ENCODE data around the gene MAPK12. TPM values are rescaled to one million over a fixed set of nuclear protein-coding genes. Genes with fewer than 3 reads are reported as not detected.

The MAPK12 gene
- total and polyA plus RNA-seq, 2 of the 8 experiments (the other 6 are each of a cell fraction or from before 2014, with no cell fraction given): 17.3 to 20.3 TPM

DNA sequence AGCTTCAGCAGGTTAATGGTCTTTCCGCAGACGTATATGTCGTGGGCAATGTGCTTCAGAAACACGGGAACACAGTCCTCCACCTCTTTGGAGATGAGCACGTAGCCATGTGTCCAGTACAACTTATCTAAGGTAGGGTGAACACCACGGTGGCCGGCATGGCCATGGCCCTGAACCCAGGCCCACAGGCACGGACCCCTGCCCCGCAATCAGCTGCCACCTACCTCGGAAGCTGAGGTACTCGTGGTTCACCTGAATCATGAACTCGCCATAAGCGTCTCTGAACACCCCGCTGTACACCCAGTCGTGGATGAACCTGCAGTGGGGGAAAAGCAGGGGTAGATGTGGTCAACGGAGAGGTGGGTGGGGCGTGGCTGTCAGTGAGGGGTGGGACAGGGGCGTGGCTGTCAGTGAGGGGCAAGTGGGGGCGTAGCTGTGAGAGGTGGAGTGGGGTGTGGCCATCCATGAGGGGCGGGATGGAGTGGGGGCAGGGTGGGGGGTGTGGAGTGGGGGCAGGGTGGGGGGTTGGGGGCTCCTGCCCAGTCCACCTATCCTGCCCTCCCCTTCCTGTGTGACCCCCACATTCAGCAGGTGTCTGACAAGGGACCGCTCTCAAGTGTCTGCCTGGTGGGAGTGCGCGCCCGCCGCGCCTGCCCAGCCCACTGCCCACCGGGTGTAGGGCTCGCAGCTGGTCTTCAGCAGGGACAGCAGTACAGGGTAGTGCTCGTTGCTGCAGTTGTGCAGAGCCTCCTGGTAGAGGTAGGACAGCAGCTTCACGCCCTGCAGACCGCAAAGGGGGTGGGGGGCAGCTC lies 35.2 kb downstream of the MAPK12 start:
- Histone ChIP-seq H3K23me2 (ENCODE audit: low read depth, low read length) (no peaks in the 10 kb centered on the region), H3K9me3 (ENCODE audit: insufficient read depth in 2 of 2, low read depth in 1 of 2, low read length in 1 of 2) (no peaks in the 10 kb centered on the region), H3K79me1 (ENCODE audit: low read depth, low read length) (0 out of 2 replicates have a peak, but pooled peaks cover 4% of the 10 kb centered on the region), H3K36me3 (ENCODE audit: control insufficient read depth in 2 of 4, insufficient read depth in 4 of 4, low read length in 3 of 4) (peaks cover under 1 to 15% (median 6%) of the 10 kb centered on the region in 4 experiments; a peak in 7 of 8 replicates), H3K27me3 (replicated peaks in 1 of 4; ENCODE audit: control insufficient read depth in 3 of 4, extremely low read depth in 1 of 4, insufficient read depth in 3 of 4, low read length in 3 of 4) (no peaks in the 10 kb centered on the region), H2BK12ac (ENCODE audit: low read depth, low read length) (no peak overlapping the region), H3K27ac (ENCODE audit: low read depth, low read length) (no peak overlapping the region), H3K14ac (ENCODE audit: insufficient read length) (no peak overlapping the region), H4K20me1 (replicated peaks in 1 of 2; ENCODE audit: control insufficient read depth in 1 of 2, insufficient read depth in 2 of 2, low read length in 2 of 2) (peaks cover 0 to 14% of the 10 kb centered on the region in 2 experiments), H4K5ac (ENCODE audit: insufficient read length, low read depth, low read length) (no peak overlapping the region), H3K79me2 (ENCODE audit: control insufficient read depth in 1 of 2, insufficient read depth in 2 of 2, low read length in 2 of 2) (no peaks in the 10 kb centered on the region), H3K9ac (replicated peaks in 1 of 4; ENCODE audit: extremely low read depth in 1 of 4, low read depth in 3 of 4, low read length in 3 of 4) (no peak overlapping the region), H2AFZ (ENCODE audit: low read length) (no peak overlapping the region), H3K4me2 (ENCODE audit: insufficient read depth in 1 of 2, low read depth in 2 of 2, low read length in 2 of 2) (no peak overlapping the region), H3K4me3 (ENCODE audit: extremely low read depth in 1 of 4, insufficient read depth in 2 of 4, low read depth in 3 of 4, low read length in 4 of 4) (no peak overlapping the region), H4K8ac (ENCODE audit: extremely low read depth, insufficient read depth, low read length) (no peak overlapping the region), H3K4me1 (replicated peaks in 1 of 4; ENCODE audit: control insufficient read depth in 3 of 4, insufficient read depth in 4 of 4, low read length in 3 of 4) (no peaks in the 10 kb centered on the region), H2BK20ac (ENCODE audit: low read length) (no peak overlapping the region), H2BK120ac (replicated peaks; ENCODE audit: low read depth, low read length) (no peak overlapping the region), H3K23ac (ENCODE audit: insufficient read length) (no peak overlapping the region), H3K18ac (ENCODE audit: extremely low read depth, low read length) (no peak overlapping the region), H3K4ac (replicated peaks; ENCODE audit: insufficient read length, low read depth, low read length) (no peak overlapping the region), H2BK5ac (ENCODE audit: low read depth, low read length) (no peak overlapping the region), H3K56ac (replicated peaks; ENCODE audit: insufficient read length, low read depth, low read length) (no peak overlapping the region), H4K91ac (replicated peaks; ENCODE audit: insufficient read length, low read length) (no peak overlapping the region), H2AK5ac (ENCODE audit: low read depth, low read length) (no peak overlapping the region), H2BK15ac (ENCODE audit: low read length) (no peak overlapping the region)
- FAIRE-seq: no peak
- TF ChIP-seq YY1 (IDR thresholded peaks at IDR 0.05; ENCODE audit: low read depth, low read length) (no peak), RBBP5 (IDR thresholded peaks at IDR 0.05; ENCODE audit: borderline replicate concordance, low read depth, low read length) (no peak), CEBPB (IDR thresholded peaks at IDR 0.05; ENCODE audit: low read depth, low read length) (no peak), JUND (IDR thresholded peaks at IDR 0.05; ENCODE audit: low read length) (no peak), EGR1 (IDR thresholded peaks at IDR 0.05; ENCODE audit: borderline replicate concordance, low read depth, low read length) (no peak), POU5F1 (IDR thresholded peaks at IDR 0.05; ENCODE audit: low read depth, low read length) (no peak), JUN (IDR thresholded peaks at IDR 0.05; ENCODE audit: low read depth, low read length) (no peak), SP4 (IDR thresholded peaks at IDR 0.05; ENCODE audit: low read length) (no peak)
- TF ChIP-seq, protein P1, sequence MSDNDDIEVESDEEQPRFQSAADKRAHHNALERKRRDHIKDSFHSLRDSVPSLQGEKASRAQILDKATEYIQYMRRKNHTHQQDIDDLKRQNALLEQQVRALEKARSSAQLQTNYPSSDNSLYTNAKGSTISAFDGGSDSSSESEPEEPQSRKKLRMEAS (IDR thresholded peaks at IDR 0.05): no peak
- TF ChIP-seq, protein P2, sequence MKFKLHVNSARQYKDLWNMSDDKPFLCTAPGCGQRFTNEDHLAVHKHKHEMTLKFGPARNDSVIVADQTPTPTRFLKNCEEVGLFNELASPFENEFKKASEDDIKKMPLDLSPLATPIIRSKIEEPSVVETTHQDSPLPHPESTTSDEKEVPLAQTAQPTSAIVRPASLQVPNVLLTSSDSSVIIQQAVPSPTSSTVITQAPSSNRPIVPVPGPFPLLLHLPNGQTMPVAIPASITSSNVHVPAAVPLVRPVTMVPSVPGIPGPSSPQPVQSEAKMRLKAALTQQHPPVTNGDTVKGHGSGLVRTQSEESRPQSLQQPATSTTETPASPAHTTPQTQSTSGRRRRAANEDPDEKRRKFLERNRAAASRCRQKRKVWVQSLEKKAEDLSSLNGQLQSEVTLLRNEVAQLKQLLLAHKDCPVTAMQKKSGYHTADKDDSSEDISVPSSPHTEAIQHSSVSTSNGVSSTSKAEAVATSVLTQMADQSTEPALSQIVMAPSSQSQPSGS (IDR thresholded peaks at IDR 0.05; ENCODE audit: low read length): no peak
- 97% methylated on average over 20 of the region's 31 CpGs; no CpG with 5 or more reads in 1 of the 2 experiments for WGBS, 2 experiments (ENCODE audit: extremely low coverage in 1 of 2, insufficient coverage in 1 of 2, insufficient read length in 1 of 2, insufficient replicate concordance in 2 of 2, low coverage in 1 of 2, low lambda C conversion rate in 2 of 2, missing lambda C conversion rate in 1 of 2)
- no peak for DNase-seq (ENCODE audit: low read depth in 1 of 2, low spot score in 2 of 2)
- CTCF ChIA-PET (ENCODE audit: partially characterized antibody): interaction anchor here (9.2 kb wide), 1 partner anchor 14 kb away, joined by 77 read pairs; no protein-coding TSS in a partner anchor
- POLR2A ChIA-PET (ENCODE audit: partially characterized antibody): interaction anchor here (0.6 kb wide), 1 partner anchor 266 kb away, joined by 4 read pairs; no protein-coding TSS in a partner anchor

Measured in H1 (cell line).